ENCODE data around the gene DSTN. TPM values are rescaled to one million over a fixed set of nuclear protein-coding genes. Genes with fewer than 3 reads are reported as not detected.

Gene DSTN
- total RNA-seq, 1 experiment from 2014 or later = 378 TPM

GRCh38 chr20:17617868-17618672 is 48.2 kb downstream of the DSTN start:
- no peak for DNase-seq (ENCODE audit: low spot score)

GRCh38 chr20:17618673-17619013 is 48.8 kb downstream of the DSTN start:
- DNase-seq (ENCODE audit: low spot score) = no peak
- in situ Hi-C loops (cut with HindIII; ENCODE audit: low sequenced_read_pairs) = no loop called here

More at GRCh38 chr20:17617868-17618672, 48.2 kb downstream of the DSTN start:
- in situ Hi-C loops (cut with HindIII; ENCODE audit: low sequenced_read_pairs) = no loop called here

GRCh38 chr20:17619351-17620093 is 49.6 kb downstream of the DSTN start:
- no peak for DNase-seq (ENCODE audit: low spot score)
- in situ Hi-C loops (cut with HindIII; ENCODE audit: low sequenced_read_pairs) = no loop called here

DNA sequence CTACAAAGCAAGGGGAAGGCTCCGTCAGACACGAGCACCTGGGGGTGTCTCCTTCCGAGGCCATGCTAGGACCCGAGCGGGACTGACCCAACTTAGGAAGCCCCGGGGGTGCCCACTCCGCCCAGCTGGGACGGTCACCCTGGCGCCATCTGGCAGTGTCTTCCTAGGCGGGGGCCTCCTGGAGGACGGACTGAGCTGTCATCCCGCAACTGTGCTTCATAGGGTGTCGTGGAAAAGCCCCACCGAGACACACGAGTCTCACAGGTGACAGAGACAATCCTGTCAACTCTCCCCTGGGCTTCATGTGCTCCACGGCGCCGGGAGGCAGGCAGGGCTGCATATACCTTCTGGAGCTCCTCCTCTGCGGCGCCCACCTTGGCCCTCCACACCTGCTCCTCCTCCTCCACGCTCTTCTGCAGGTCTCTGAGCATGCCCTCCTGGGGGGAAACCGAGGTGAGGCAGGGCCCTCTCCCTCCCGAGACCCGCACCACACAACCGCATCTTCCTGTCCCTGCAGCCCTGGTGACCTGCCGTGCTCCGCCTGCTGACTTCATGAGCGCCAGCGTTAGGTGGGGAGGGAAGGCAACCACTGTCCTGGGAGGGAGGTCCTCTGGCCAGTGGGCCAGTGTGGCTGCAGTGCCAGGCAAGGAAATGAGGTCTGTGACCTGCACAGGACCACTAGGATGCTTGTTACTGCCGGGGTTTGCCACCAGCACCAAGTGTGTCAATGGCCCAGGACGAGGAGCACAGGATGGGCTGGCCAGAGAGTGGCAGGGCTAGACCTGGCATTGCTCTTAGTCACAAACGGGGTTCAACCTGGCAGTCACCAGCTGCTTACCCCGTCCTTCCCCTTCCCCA is 50.7 kb downstream of the DSTN start:
- DNase-seq (ENCODE audit: low spot score) = no peak
- in situ Hi-C loops (cut with HindIII; ENCODE audit: low sequenced_read_pairs) = no loop called here

DNA sequence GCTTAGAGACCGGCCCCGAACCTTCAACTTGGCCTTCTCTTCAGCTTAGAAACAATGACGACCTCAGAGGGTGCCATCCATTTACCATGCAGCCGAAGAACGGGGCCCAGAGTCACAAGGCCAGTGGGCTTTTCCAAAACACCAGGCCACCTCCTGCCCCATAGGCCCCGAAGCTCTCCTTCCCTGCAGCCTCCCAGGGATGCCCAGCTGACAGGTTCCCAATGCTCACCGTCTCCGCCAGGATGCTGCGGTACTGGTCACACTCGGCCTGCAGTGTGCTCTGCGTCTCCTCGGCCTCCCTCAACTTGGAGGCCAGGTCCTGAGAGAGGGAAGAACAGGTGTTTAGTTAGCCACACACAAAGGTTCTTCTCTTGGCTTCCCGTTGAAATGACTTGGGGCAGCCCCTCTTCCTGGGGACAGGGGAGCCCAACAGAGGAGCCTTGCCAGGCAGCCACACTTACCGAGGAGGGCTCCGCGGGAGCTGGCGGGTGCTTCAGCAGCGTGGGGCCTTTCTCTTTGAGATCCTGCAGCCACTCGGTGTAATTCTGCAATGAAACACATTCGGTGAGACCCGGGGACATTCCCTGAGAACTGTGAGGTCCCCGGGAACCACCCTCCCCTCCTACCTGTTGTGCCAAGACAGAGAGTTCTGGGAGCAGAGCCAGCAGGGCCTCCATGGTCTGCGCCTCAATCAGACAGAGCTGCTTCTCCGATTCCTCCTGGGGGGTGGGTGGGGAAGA is 51.5 kb downstream of the DSTN start:
- DNase-seq (ENCODE audit: low spot score) = no peak

GRCh38 chr20:17622086-17622850 is 52.4 kb downstream of the DSTN start:
- DNase-seq (ENCODE audit: low spot score) = no peak
- in situ Hi-C loops (cut with HindIII; ENCODE audit: low sequenced_read_pairs) = no loop called here

More for the DNA sequence above, 51.5 kb downstream of the DSTN start:
- in situ Hi-C loops (cut with HindIII; ENCODE audit: low sequenced_read_pairs) = no loop called here

DNA sequence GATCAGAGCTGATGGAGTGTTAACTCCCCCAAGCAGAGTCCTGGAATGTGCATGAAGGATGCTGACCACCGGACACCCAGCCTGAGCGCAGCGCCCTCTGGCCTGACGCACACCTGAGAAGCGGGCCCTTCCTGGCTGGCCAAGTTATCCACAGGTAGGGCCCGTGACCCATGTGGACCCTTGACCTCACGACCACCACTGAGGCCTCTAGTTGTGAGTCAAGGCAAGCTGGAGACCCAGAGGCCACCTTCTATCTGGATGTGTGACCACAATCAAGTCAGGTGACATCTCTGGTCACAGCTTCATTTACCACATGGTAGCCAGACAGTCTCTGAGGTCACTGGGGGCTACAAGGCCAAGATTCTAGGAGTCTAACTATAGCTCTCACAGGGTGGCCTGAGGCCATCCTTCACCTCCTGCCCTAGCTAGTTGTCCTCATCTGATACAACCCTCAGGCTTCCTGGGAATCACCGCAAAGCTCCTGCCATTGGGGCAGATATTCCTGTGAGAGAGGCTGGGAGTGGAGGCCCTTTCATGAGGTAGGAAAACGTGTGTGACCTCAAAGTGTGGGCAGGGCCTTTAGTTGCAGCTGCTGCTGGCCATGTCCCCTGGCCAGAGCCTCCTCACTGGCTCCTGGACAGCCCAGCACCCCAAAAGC is 53.1 kb downstream of the DSTN start:
- no peak for DNase-seq (ENCODE audit: low spot score)
- in situ Hi-C loops (cut with HindIII; ENCODE audit: low sequenced_read_pairs) = no loop called here

- in situ Hi-C loops (cut with HindIII; ENCODE audit: low sequenced_read_pairs) = no loop called here
- DNase-seq (ENCODE audit: low spot score) = no peak
Measured at GRCh38 chr20:17624070-17624469, 54.2 kb downstream of the DSTN start.

- DNase-seq (ENCODE audit: low spot score) = no peak
- in situ Hi-C loops (cut with HindIII; ENCODE audit: low sequenced_read_pairs) = no loop called here
Measured at GRCh38 chr20:17624551-17625245, 54.8 kb downstream of the DSTN start.

- in situ Hi-C loops (cut with HindIII; ENCODE audit: low sequenced_read_pairs) = no loop called here
- DNase-seq (ENCODE audit: low spot score) = no peak
Measured at GRCh38 chr20:17625246-17626051, 55.6 kb downstream of the DSTN start.

DNA sequence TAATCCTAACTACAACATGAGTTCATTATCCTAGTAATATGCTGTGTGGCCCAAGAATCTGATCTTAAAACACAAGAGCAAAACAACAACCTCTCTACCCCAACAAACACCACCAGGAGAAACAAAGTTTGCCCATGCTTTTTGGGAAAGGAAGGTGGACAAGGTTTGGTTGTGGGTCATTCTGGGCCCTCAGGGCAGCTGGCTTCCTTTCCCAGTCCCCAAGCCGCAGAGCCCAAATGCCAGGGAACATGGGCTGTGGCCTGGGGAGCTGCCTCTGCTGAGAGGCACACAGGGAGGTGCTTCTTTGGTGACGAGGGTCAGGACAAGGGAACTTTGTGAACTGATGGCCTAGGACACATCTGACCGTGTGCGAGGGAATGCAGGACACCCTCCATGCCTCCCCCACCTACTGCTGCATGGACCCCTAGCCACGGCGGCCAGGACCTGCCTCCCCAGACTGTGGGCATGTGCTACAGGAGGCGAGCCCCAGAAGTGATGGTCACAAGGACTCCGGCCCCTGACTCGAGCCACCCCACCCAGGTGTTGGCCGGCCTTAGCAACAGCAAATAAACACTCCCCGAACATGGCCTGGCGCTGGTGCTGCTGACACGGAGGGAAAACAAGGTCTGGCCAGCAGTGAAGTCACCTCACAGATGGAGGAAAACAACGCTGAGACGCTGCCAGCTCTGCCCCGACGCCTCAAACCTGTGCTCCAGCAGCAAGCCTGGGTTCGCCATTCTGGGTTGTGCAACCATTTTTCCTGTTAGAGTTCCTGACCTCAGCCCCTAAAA is 56.5 kb downstream of the DSTN start:
- DNase-seq (ENCODE audit: low spot score) = peak; percentile 47
- in situ Hi-C loops (cut with HindIII; ENCODE audit: low sequenced_read_pairs) = no loop called here

DNA sequence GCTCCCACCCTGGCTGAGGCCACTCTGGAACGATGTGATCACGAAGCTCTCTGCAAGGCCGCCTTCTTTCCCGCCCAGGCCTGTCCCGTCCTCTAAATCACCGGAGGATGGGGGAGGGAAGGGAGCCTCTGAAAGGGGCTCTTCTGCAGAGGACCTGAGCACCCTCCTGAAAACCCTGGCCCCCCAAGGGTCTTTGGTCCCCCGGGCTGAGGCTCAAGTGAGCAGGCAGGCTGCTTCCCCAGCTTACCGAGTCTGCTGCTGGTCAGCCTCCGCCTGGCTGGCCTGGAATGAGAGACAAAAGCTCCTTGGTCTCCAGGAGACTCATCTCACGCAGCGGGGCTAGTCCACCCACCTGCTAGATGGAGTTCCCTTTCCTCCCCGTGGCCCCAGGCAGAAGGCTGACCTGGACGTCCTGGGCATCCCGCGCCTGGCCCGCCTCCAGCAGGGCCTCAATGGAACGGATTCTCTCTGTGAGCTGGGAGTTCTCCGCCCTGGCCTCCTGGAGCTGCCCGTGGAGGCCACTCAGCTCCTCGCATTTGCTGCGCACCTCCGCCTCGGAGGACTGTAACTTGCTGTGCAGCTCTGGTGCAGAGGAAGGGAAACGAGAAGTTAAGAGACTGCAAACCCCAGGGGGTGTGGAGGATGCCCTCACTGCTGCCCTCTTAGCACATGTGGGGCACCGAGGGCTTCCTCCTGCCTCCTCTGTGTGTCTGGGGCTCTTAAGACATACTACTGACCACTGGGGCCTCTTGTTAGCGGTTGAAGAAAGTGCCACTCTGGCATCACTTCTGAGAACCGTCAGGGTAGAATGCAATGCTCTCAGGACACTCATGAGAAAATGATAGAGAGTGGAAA is 57.5 kb downstream of the DSTN start:
- DNase-seq (ENCODE audit: low spot score) = no peak
- in situ Hi-C loops (cut with HindIII; ENCODE audit: low sequenced_read_pairs) = no loop called here

- in situ Hi-C loops (cut with HindIII; ENCODE audit: low sequenced_read_pairs) = no loop called here
- no peak for DNase-seq (ENCODE audit: low spot score)
Measured at GRCh38 chr20:17628101-17628841, 58.4 kb downstream of the DSTN start.

DNA sequence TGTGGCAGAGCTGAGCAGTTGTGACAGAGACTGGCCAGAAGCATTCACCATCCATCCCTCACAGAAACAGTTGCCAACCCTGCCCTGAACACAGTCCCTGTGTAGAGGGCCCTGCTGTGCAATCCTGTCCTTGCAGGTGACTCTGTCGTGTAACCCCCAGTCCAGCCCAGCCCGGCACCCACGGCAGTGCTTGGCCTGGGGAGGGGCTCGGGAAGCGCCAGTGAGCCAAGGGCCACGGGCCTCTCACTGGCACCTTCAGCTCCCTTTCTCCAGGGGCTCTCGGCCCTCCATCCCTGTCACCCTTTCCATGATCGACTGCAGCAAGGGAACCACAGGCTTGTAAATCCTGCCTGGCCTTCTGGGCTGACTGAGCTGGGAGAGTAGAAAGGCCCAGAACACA is 59.1 kb downstream of the DSTN start:
- in situ Hi-C loops (cut with HindIII; ENCODE audit: low sequenced_read_pairs) = no loop called here
- no peak for DNase-seq (ENCODE audit: low spot score)

All from G401 (cell line).